Measurements from ENCODE around the gene ABI1. TPM values are rescaled to one million over a fixed set of nuclear protein-coding genes. Genes with fewer than 3 reads are reported as not detected.

ABI1 gene
- total RNA-seq, 1 experiment from 2014 or later, result 25.2 TPM

DNA sequence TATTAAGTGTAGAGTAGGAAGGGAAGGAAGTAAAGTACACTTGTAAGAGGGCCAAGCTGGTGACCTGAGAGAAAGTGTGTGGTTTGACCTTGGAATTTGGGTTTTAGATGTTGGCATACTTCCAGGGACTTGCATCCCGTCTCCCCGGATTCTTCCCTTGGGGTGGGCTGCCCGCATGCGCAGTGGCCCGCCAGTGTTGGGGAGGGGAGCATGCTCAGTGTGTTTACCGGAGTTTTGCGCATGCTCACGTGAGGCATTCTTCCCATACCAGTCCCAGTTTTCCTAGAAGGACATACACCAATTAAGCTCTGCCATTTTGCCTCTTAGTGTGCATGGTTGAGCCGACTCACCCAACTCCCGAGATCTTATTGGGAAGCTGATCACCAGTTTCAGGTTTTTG is 153.8 kb downstream of the ABI1 start:
- DNase-seq (no peak), ATAC-seq (no peak)
- H3K9me3 ChIP-seq (ENCODE audit: low read length), result no peaks in the 10 kb centered on the region
- H4K20me1 ChIP-seq (ENCODE audit: low read length), result no peaks in the 10 kb centered on the region
- no peaks in the 10 kb centered on the region for H3K27me3 ChIP-seq (ENCODE audit: low read length)
- H2AFZ ChIP-seq (ENCODE audit: low read length), result no peak overlapping the region
- H3K9me2 ChIP-seq (replicated peaks; ENCODE audit: low read length), result no peaks in the 10 kb centered on the region
- H3K27ac ChIP-seq (ENCODE audit: low read length), result no peak overlapping the region
- H3K9ac ChIP-seq (ENCODE audit: low read length), result no peak overlapping the region
- BruUV-seq (replicated peaks), result no TSS peak
- intact Hi-C loops (cut with micrococcal nuclease), result no loop called here
- H3K4me2 ChIP-seq (ENCODE audit: low read length), result no peak overlapping the region
- no peaks in the 10 kb centered on the region for H3K4me1 ChIP-seq (ENCODE audit: insufficient read depth, low read length)
- ChIA-PET POLR2A (ENCODE audit: unreplicated experiment) (no interaction called here), CTCF (no interaction called here)
- 0 out of 2 replicates have a peak, but pooled peaks cover 4% of the 10 kb centered on the region for H3K36me3 ChIP-seq (ENCODE audit: low read depth, low read length)
- H3F3A ChIP-seq (ENCODE audit: low read length, unreplicated experiment), result no peaks in the 10 kb centered on the region
- H3K4me3 ChIP-seq (ENCODE audit: low read length), result no peak overlapping the region
- peaks cover 14% of the 10 kb centered on the region for H3K79me2 ChIP-seq (ENCODE audit: low read length)
- TF ChIP-seq, protein P1, sequence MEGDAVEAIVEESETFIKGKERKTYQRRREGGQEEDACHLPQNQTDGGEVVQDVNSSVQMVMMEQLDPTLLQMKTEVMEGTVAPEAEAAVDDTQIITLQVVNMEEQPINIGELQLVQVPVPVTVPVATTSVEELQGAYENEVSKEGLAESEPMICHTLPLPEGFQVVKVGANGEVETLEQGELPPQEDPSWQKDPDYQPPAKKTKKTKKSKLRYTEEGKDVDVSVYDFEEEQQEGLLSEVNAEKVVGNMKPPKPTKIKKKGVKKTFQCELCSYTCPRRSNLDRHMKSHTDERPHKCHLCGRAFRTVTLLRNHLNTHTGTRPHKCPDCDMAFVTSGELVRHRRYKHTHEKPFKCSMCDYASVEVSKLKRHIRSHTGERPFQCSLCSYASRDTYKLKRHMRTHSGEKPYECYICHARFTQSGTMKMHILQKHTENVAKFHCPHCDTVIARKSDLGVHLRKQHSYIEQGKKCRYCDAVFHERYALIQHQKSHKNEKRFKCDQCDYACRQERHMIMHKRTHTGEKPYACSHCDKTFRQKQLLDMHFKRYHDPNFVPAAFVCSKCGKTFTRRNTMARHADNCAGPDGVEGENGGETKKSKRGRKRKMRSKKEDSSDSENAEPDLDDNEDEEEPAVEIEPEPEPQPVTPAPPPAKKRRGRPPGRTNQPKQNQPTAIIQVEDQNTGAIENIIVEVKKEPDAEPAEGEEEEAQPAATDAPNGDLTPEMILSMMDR (conservative IDR thresholded peaks at IDR 0.05; ENCODE audit: low read depth, low read length), result no peak
- no peak for TF ChIP-seq EZH2 (IDR thresholded peaks at IDR 0.05; ENCODE audit: low read length, unreplicated experiment)
- no peak for TF ChIP-seq EZH2phosphoT487 (IDR thresholded peaks at IDR 0.05; ENCODE audit: borderline replicate concordance, low read length)

- H3K4me1 ChIP-seq (ENCODE audit: insufficient read depth, low read length), result no peaks in the 10 kb centered on the region
- no peaks in the 10 kb centered on the region for H3F3A ChIP-seq (ENCODE audit: low read length, unreplicated experiment)
- no peak overlapping the region for H3K27ac ChIP-seq (ENCODE audit: low read length)
- no peak overlapping the region for H3K4me3 ChIP-seq (ENCODE audit: low read length)
- DNase-seq, result no peak
- no TSS peak for BruUV-seq (replicated peaks)
- H3K27me3 ChIP-seq (ENCODE audit: low read length), result no peaks in the 10 kb centered on the region
- intact Hi-C loops (cut with micrococcal nuclease), result no loop called here
- 0 out of 2 replicates have a peak, but pooled peaks cover 4% of the 10 kb centered on the region for H3K36me3 ChIP-seq (ENCODE audit: low read depth, low read length)
- TF ChIP-seq EZH2 (IDR thresholded peaks at IDR 0.05; ENCODE audit: low read length, unreplicated experiment) (no peak), EZH2phosphoT487 (IDR thresholded peaks at IDR 0.05; ENCODE audit: borderline replicate concordance, low read length) (no peak)
- TF ChIP-seq, protein P1 (conservative IDR thresholded peaks at IDR 0.05; ENCODE audit: low read depth, low read length), result no peak
- H3K79me2 ChIP-seq (ENCODE audit: low read length), result peaks cover 21% of the 10 kb centered on the region
- no peaks in the 10 kb centered on the region for H3K9me3 ChIP-seq (ENCODE audit: low read length)
- no peak overlapping the region for H3K4me2 ChIP-seq (ENCODE audit: low read length)
- H3K9ac ChIP-seq (ENCODE audit: low read length), result no peak overlapping the region
- ChIA-PET POLR2A (ENCODE audit: unreplicated experiment) (no interaction called here), CTCF (no interaction called here)
- H3K9me2 ChIP-seq (replicated peaks; ENCODE audit: low read length), result no peaks in the 10 kb centered on the region
- ATAC-seq, result no peak
- no peaks in the 10 kb centered on the region for H4K20me1 ChIP-seq (ENCODE audit: low read length)
- no peak overlapping the region for H2AFZ ChIP-seq (ENCODE audit: low read length)
Measured at GRCh38 chr10:26706206-26706605, 154.6 kb downstream of the ABI1 start.

DNA sequence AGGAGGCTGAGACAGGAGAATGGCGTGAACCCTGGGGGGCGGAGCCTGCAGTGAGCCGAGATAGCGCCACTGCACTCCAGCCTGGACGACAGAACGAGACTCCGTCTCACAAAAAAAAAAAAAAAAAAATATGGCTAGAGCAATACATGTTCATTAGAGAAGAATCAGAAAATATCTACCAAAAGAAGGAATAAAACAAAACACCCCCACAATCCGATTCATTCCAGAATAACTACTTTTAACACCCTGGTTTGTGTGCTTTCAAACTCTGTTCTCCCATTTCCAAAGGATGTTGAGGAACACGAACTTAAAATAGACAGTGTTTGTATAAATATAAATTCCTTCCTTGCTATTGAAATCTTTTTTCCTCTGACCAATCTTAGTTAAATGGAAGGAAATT is 156.8 kb downstream of the ABI1 start:
- no peaks in the 10 kb centered on the region for H3K9me2 ChIP-seq (replicated peaks; ENCODE audit: low read length)
- no peaks in the 10 kb centered on the region for H3K27me3 ChIP-seq (ENCODE audit: low read length)
- TF ChIP-seq, protein P1 (conservative IDR thresholded peaks at IDR 0.05; ENCODE audit: low read depth, low read length), result no peak
- TF ChIP-seq EZH2phosphoT487 (IDR thresholded peaks at IDR 0.05; ENCODE audit: borderline replicate concordance, low read length) (no peak), EZH2 (IDR thresholded peaks at IDR 0.05; ENCODE audit: low read length, unreplicated experiment) (no peak)
- no peaks in the 10 kb centered on the region for H3F3A ChIP-seq (ENCODE audit: low read length, unreplicated experiment)
- POLR2A ChIA-PET (ENCODE audit: unreplicated experiment), result no interaction called here
- H3K4me1 ChIP-seq (ENCODE audit: insufficient read depth, low read length), result peaks cover under 1% of the 10 kb centered on the region
- 0 out of 2 replicates have a peak, but pooled peaks cover 4% of the 10 kb centered on the region for H3K36me3 ChIP-seq (ENCODE audit: low read depth, low read length)
- H3K4me2 ChIP-seq (ENCODE audit: low read length), result no peak overlapping the region
- intact Hi-C loops (cut with micrococcal nuclease), result no loop called here
- no peak overlapping the region for H3K27ac ChIP-seq (ENCODE audit: low read length)
- CTCF ChIA-PET, result no interaction called here
- ATAC-seq (no peak), DNase-seq (no peak)
- peaks cover 43% of the 10 kb centered on the region for H3K79me2 ChIP-seq (ENCODE audit: low read length)
- H3K9me3 ChIP-seq (ENCODE audit: low read length), result no peaks in the 10 kb centered on the region
- no peak overlapping the region for H2AFZ ChIP-seq (ENCODE audit: low read length)
- H3K4me3 ChIP-seq (ENCODE audit: low read length), result no peak overlapping the region
- no peaks in the 10 kb centered on the region for H4K20me1 ChIP-seq (ENCODE audit: low read length)
- BruUV-seq (replicated peaks), result no TSS peak
- H3K9ac ChIP-seq (ENCODE audit: low read length), result no peak overlapping the region

All from PC-3 (cell line).